Transverse colon (tissue), 4 donors: ENCODE data around the gene ST3GAL4.

Source experiments
- EP300 ChIP-seq: sonication (generic); formaldehyde crosslinking; IDR thresholded peaks from one replicate; pipeline ENCODE4 v1.6.1; 2017; ENCODE audit warnings: antibody characterized with exemption, low read depth
- POLR2A ChIP-seq: fragments of 450-650 bp; IDR thresholded peaks from one replicate; pipeline ENCODE4 v1.6.1; 2016; ENCODE audit warnings: antibody characterized with exemption, mild to moderate bottlenecking, moderate library complexity
- POLR2AphosphoS5 ChIP-seq, 3 donors: sonication (generic); formaldehyde crosslinking; IDR thresholded peaks; one replicate each; pipeline ENCODE4 v1.6.1; 2016; ENCODE audit warnings: antibody characterized with exemption in 3 of 3
- TF ChIP-seq, protein P1 (sequence below), 5 experiments: fragments of 200-600 bp in 3 of 5; fragments of 450-650 bp in 2 of 5; sonication (generic) in 3 of 5; IDR thresholded peaks; 1 replicate in 2 of 5; 2 replicates in 3 of 5; pipeline ENCODE4 v1.5.1; 2016 to 2017; ENCODE audit warnings: antibody characterized with exemption in 5 of 5, inconsistent platforms in 3 of 5, mild to moderate bottlenecking in 2 of 5, moderate library complexity in 1 of 5

DNA sequence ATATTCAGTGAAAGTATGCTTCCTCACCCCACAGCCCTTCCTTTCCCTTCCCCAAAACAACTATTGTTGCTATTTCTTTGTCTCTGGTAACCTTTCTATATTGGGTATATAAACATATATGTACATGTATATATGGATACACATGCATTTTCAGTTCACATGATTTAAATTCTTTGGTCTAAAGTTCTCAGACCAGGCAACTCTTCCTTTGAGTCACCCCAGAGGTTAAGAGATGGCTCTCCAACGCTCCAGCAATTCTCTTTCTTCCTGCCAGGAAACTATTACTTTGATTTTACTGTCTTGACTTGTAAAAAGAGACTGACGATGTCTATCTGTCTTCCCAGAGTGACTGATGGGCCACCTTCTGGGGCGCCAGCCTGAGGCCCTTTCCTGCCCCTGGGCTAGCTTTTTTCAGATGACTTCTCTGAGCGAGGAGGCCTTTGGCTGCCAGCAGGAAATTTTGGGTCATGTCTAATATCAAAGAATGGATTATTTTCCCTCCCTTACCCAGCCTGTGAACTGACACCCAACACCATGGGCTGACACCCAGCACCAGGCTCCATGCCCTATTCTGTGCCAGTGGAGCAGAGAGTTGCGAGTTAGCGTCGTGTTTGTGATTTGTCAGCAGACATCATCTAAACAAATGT, 14.4 kb upstream of the ST3GAL4 start:
- TF ChIP-seq, protein P1, sequence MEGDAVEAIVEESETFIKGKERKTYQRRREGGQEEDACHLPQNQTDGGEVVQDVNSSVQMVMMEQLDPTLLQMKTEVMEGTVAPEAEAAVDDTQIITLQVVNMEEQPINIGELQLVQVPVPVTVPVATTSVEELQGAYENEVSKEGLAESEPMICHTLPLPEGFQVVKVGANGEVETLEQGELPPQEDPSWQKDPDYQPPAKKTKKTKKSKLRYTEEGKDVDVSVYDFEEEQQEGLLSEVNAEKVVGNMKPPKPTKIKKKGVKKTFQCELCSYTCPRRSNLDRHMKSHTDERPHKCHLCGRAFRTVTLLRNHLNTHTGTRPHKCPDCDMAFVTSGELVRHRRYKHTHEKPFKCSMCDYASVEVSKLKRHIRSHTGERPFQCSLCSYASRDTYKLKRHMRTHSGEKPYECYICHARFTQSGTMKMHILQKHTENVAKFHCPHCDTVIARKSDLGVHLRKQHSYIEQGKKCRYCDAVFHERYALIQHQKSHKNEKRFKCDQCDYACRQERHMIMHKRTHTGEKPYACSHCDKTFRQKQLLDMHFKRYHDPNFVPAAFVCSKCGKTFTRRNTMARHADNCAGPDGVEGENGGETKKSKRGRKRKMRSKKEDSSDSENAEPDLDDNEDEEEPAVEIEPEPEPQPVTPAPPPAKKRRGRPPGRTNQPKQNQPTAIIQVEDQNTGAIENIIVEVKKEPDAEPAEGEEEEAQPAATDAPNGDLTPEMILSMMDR (IDR thresholded peaks at IDR 0.05) = no peak
- TF ChIP-seq EP300 (no peak), POLR2A (no peak), POLR2AphosphoS5 (IDR thresholded peaks at IDR 0.05) (no peak)
